Stimulated activated CD8-positive, alpha-beta memory T cell treated with anti-CD3 and anti-CD28 coated beads, Interleukin-12 subunit alpha, Interleukin-12 subunit beta, amount 100 ng/mL, for 24 hours (primary cell): ENCODE measurements around the gene MAPK8IP3.
"Not testable (repeated sequence)": the region's sequence is repeated elsewhere in the genome, so short reads cannot be mapped to it uniquely, and the experiment has no call there.

Experiments used
- DNase-seq: peaks from one replicate; pipeline ENCODE4 v3.0.0-alpha.2; 2020; ENCODE audit errors: extremely low read depth

The MAPK8IP3 gene

DNA sequence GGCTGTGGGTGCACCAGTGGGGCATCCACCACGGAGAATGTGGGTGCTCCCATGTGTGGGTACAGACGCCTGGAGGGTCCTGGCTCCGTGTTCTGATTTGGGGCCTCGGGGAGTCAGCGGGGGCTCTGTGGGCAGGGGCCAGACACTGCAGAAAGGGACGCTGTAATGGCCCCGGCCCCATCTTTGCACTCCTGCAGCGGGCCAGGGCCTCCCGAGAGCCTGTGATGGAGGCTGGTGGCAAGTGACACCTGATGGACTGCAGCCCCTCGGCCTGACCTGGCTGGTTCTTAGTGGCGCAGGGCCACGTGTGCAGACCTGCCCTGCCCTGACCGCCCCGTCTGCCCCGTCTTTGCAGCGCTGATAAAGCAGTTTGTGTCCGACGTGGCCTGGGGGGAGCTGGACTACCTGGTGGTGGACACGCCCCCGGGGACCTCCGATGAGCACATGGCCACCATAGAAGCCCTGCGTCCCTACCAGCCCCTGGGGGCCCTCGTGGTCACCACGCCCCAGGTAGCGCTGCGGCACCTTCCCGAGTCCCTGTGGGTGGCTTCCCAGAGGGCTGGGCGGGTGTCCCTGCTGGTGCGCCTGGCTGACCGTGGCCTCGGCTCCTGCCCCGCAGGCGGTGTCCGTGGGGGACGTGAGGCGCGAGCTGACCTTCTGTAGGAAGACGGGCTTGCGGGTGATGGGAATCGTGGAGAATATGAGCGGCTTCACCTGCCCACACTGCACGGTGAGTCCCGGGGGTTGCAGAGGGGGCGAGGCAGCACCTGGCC, 81.5 kb downstream of the MAPK8IP3 start:
- no peak for DNase-seq

DNA sequence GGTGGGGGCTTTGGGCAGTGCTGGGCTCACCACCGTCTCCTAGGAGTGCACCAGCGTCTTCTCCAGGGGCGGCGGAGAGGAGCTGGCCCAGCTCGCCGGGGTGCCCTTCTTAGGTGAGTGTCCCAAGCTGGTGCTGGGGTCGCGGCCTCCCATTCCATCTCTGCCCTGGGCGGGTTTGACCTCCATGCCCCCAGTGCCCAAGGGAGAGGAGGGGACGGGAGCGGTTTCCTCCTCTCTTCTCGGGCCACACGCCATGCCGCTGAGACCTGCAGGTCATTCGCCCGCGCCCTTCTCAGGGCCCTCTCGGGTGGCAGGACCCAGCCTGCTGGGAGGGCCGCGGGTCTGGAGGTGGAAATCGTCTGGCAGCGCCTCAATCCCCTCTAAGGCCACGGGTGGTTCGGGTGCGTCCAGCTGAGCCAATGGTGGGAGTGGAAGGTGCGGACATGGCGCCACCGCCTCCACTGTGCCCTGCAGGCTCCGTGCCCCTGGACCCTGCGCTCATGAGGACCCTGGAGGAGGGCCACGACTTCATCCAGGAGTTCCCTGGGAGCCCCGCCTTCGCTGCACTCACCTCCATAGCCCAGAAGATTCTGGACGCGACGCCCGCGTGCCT, 82.2 kb downstream of the MAPK8IP3 start:
- no peak for DNase-seq

DNA sequence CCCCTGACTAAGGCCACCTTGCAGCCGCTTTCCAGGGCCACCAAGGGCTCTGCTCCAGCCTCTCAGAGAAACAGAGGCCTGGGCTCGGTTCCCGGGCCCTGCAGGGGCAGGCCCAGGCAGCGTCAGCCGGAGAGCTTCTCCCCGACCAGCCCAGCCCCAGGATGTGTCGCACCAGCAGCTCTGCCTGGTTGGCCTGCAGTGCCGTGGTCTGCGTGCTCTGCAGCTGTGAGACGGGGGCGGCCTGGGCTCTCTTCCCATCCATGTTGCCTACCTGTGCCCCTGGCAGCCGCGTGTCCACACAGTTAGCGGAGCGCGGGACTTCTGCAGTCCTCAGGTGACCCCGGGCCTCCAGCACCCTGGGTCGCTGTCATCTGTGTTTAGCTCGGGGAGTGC, 82.7 kb downstream of the MAPK8IP3 start:
- DNase-seq = no peak

DNA sequence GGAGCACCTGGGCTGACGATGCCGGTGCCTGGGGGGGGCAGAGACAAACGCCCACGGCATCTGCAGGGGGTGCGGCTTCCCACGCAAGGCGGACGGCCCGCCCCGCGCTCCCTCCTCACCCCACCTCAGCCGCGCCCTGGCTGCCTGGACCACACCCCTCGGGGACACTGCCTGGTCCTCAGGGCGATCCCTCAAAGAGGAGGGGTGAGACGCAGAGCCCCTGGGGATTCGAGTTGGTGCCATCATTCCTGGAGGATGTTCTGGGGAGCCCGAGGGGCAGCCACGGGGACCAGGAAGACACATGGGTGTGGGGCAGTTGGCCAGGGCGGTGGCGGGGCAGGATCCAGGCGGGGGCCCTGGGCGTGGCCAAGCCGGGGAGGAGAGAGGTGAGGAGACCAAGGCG, 83.6 kb downstream of the MAPK8IP3 start:
- no peak for DNase-seq

DNA sequence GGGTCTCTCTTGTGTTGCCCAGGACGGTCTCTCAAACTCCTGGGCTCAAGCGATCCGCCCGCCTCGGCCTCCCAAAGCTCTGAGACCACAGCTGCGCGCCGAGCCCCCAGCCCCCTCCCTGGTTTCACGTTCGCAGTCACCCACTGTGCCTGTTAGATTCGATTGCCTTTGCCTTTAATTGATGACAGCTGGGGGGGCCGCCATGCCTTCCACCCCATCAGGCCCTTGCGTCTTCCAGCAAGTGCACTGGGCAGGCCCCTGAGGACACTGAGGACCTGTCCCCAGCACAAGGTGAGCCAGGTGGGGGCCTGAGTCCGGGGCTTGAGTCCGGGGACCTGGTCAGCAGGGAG, 84.2 kb downstream of the MAPK8IP3 start:
- DNase-seq = no peak

DNA sequence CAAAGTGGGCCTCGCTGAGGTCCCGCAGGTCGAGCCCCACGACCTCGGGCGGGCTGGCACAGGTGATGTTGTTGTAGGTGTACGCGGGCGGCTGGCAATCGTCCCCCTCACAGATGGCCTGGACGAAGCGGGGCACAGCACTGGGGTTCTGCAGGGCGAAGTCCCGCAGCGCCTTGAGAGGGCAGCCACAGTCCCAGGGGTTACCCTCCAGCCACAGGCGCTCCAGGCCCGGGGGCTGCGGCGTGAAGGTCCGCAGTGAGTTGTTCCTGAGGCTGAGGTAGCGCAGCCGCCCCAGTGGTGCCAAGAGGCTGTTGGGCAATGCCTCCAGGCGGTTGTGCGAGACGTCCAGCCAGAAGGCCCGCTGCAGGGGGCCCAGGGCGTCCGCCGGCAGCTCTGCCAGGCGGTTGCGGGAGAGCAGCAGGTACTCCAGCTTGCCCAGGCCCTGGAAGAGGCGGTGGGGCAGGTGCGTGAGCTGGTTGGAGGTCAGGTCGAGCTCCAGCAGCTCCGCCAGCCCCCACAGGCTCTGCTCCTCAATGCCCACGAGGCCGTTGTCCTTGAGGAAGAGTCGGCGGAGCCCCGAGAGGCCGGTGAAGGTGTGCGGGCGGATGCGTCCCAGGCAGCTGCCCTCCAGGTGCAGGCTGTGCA, 84.7 kb downstream of the MAPK8IP3 start:
- no peak for DNase-seq

DNA sequence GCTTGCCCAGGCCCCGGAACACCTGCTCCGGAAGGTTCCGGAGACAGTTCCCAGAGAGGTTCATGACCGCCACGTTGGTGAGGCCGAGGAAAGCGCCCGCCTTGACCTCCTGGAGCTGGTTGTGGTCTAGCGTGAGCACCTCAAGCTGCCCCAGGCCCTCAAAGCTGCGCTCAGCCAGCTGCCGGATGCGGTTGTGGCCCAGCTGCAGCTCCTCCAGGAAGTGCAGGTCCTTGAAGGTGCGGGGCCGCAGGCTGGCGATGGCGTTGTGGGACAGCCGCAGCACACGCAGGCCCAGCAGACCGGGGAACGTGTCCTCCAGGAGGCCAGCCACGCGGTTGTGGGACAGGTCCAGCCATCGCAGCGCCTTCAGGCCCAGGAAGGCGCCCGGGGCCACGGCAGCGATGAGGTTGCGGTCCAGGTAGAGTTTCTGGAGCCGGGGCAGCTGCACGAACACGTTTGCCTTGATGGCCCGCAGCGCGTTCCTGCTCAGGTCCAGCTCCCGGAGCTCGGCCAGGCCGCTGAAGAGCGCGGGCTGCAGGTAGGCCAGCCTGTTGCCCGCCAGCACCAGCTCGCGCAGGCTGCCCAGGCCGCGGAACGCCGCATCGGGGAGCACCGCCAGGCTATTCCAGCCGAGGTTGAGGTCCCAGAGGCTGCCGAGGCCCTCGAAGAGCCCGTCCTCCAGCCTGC, 85.4 kb downstream of the MAPK8IP3 start:
- no peak for DNase-seq

DNA sequence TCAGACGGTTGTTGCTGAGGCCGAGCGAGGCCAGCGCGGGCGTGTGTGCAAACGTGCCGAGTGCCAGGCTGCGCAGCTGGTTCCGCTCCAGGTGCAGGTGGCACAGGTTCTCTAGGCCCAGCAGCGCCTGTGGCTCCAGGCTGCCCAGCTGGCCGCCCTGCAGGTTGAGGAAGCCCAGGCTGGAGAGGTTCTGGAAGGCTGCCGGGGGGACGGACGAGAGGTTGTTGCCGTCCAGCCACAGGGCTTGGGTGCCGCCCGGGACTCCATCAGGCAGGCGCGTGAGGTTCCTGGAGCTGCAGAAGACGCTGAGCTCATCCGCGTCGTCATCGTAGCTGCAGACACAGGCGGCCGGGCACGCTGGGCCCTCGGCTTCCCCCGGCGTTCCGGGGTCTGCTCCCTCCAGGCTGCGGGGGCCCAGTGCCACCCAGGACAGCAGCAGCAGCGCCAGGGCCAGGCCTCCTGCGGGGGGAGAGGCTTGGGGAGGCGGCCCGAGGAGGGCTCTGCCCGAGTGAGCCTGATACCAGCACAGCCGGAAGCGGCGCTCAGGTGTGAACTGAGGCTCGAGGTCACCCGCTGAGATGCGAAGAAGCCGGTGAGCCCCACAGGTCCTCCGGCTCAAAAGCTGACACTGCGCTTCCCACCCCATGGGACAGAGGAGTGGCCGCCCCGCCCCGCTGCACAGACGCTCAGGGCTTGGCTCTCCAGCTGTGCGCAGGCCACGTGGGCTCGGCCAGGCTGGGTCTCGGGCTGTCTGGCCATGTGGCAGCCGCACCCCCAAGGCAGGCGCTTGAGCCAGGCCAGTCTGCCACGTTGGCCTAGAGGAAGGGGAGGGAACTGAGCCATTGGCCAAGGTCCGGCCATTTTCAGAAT, 86.2 kb downstream of the MAPK8IP3 start:
- no peak for DNase-seq

DNA sequence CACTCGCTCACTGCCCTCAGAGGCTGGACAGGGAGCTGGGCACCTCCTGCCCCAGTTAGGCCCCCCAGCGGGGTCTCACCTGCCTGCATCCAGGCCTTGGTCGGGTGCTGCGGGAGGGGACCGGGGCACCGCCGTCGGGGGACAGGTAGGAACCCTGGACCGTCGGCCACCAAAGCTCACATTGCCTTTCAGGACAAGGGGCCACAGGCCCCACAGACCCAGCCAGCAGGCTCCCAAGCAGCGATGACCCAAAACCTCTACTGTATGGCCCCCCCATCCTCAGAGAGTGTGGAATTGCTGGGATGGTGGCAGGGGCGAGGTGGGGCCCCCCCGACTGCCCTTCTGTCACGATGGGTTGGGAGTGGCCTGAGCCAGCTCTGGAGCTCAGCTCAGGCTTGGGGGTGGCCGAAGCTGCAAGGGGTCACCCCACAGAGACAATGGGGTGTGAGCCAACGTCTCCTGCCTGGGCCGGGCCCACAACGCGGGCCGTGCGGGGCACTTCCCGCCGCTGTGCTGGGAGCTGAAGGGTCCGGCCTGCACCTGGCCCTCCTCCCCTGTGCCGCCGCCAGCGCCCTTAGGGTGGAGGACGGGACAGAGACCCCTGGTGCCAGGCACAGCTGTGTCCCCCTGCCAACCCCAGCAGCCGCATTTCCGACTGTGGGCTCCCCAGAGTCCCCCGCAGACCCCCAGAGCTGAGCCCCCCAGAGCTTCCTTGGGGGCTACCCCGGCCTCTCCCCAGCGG, 87.0 kb downstream of the MAPK8IP3 start:
- no peak for DNase-seq

DNA sequence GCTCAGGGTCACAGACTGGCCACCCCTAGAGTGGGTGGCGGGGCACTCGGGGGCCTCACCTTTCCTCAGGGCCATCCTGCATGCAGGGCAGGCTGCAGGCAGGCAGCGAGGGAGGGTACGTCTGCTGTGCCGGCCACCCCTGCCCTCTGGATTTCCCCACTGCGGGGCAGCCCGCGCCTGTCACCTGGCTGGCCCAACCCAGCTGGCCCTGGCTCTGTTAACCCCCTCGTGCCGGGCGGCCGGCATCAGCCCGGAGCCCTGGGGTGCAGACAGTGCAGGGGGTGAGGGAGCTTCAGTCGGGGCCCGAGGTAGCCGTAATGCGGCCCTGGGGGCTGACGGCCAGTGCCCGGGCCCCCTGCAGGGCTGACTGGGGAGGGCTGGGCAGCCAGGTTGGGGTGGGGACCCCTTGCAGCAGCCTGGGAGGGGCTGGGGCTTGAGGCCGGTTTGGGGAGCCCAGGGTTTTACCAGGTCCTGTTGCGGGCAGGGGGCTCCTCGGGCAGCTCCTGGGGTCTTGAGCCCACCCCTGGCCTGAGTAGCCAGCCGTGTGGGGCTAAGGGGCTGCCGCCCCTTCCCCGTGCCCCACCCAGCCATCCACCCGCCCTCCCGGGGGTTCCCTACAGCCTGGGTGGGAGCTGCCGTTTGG, 87.7 kb downstream of the MAPK8IP3 start, which contains the start of gene IGFALS:
Gene IGFALS, minus strand, starts transcription at position 128 of the 643 bp plus-strand sequence. Its CDS starts 53 bp downstream, at position 75.
- no peak for DNase-seq

DNA sequence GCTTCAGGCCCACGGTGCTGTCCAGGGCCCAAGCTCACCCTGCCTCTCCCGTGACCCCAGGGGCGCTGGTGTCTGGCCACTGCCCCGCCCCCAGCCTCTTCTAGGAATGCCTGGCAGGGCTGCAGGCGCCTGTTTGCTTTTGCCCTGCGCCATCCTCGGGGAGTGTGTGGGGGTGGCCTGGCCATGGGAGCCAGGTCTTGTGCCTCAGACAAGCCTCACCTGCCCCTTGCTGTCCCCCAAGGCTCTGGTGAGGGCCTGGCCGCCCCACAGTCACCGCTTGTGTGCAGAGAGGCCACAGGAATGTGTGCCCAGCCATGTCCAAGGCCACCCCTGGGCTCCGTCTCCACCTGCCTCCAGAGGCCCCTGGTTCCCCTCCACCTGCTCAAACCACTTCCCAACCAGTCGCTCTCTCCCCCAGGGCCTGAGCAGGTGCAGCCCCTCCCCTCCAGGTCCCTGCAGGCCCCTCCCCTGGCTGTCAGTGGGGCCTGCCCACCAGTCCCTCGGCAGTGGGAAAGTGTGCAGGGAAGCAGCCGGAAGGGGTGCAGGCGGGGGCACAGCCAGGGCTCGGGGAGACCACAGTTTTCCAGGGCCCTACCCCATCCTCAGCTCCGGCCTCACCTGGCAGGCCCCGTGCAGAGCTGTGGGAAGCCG, 88.4 kb downstream of the MAPK8IP3 start:
- no peak for DNase-seq

DNA sequence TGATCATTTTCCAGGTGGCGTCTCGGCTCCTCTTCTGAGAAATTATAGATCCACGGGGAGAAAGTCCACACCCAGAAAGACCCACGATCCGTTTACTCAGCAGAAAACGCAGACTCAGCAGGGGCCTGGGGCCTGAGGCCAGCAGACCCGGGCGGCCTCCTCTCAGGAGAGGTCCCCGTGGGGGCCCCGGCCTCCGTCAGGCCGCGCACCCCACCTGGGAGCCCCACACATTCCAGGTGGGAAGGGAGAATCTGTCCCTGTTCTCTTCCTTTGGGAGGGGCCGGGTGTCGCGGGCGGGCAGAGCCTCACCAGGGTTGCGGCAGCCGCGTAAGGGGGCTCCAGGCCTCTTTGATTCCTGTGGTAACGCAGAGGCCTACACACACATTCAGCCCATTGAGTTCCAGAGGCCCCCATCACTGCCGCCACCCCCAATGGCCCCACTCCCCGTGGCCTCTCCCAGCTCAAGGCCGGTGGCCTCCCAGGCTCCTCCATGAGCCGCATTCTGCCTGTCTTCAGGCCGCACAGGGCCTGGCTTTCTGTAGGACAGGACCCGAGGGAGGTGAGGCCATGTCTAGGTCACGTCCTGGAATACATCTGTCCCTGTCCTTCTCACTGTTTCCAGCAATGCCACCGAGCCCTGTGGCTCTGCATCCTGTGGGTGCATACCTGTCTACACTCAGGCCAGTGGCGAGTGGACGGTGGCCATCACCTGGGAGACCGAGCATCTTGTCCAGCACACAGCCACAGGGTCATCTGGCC, 89.1 kb downstream of the MAPK8IP3 start:
- no peak for DNase-seq

DNA sequence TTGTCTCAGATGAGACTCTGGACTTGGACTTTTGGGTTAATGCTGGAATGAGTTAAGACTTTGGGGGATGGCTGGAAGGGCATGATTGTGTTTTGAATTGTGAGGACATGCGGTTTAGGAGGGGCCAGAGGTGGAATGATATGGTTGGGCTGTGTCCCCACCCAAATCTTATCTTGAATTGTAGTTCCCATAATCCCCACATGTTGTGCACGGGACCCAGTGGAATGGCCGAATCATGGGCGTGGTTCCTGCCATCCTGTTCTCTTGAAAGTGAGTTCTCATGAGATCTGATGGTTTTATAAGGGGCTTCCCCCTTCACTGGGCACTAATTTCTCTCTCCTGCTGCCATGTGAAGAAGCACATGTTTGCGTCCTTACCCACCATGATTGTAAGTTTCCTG, 93.3 kb downstream of the MAPK8IP3 start:
- DNase-seq = not testable (repeated sequence)

DNA sequence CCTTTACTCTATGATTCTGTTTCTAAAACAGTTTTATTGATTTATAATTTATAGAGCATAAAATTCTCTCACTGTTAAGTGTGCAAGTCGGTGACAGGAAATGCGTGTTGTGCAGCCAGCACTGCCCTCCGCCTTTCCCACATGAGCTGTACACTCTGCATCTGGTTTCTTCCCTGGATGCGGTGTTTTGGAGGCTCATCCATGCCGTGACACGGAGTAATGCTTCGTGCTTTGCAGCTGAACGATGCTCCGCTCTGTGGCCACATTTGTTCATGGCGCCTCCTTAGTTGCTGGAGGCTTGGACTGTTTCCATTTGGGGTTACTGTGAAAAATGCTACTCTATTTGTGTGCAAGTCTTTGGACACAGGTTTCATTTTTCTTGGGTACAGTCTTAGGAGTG, 94.7 kb downstream of the MAPK8IP3 start:
- DNase-seq = no peak

DNA sequence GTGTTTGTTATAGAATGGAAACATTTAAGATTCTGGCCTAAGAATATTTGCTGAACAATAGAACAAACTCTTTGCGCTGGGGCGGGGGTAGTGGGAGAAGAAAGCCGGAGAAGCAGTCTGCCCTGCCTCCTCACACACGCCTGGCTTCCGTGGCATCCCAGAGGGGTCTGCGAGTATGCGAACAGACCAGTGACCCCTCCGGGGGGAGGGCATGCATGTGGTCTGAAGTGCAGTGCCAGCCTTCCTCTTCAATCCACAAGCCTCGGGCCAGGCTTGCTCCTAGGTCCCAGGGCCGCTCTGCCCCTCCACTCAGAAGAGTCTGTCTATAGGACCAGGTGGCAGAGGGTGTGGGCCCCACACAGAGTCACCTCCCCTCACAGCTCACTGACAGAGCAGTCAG, 101.6 kb downstream of the MAPK8IP3 start:
- no peak for DNase-seq

DNA sequence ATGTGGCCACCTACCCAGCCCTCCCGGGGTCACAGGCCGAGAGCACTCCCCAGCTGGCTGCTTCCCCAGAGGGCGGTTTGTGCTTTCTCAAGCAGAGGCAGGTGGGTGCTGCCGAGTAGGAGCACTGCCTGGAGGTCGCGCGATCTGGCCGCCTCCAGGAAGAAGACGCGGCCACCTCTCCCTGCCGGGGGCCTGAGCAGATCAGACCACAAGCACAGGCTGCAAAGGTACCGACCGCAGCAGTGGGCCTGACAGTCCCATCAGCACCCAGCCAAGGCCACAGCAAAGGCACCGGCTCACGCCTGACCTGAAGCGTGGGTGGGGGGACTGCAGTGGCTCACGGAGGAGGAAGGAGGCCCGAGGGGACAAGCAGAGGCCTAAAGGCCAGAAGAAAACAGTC, 102.7 kb downstream of the MAPK8IP3 start:
- no peak for DNase-seq

DNA sequence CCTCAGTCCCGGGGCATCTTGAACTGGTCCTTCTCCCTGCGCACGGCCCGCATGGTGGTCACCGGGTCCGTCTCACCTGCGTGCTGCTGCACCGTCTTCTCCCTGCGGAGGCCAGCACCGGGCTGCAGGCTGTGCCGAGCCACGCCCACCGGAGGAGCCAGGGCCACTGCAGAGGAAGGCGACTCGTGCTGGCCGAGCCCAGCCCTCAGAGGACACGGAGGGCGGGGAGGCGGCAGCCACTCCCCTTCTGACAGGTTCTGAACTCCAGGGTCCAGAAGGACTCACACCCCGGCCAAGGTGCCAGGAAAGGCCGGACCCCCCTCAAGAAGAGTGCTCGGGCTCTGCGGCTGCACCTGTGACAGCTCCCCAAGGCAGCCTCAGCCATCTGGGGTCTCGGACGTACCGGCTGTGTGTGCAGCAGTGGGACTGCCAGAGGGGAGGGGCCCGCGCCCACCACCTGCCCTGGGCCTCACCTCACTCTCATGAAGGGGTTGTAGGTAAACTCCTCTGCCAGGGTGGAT, 103.3 kb downstream of the MAPK8IP3 start:
- no peak for DNase-seq

DNA sequence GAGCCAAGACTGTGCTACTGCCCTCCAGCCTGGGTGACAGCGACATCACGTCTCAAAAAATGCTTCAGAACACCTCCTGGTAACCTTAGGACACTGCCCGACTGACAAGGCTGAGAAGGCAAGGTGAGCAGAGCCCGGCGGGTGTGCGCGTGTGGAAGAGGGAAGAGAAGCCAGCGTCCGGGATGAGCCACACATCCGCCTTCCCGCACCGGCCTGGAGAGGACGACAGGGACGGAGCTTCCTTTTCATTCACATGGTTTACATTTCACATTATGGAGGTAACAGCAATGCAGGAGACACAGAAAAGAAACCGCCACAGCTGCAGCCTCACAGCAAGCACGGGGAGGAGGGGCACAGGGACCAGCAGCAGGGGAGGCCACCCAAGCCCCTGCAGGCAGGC, 104.1 kb downstream of the MAPK8IP3 start:
- no peak for DNase-seq

DNA sequence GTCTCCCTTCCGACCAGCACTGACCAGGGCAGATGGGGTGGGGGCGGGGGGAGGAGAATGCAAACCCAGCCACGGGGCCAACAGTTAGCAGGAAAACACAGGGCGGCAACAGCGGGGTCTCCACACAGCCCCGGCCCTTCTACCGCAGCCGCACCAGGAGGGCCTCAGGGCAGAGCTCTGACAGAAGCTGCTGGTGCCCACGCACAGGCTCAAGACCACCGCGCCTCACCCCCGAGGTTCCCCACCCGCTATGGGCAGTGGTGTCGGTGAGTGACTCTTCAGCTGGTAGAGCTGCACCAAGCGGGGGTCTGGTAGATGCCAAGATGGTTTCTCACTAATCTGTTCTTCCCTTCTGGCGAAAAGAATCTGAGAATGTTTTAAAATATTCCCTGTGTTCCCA, 104.5 kb downstream of the MAPK8IP3 start:
- no peak for DNase-seq
